ENCODE data around the gene PEX1.
"Not testable (repeated sequence)": the region's sequence is repeated elsewhere in the genome, so short reads cannot be mapped to it uniquely, and the experiment has no call there.

DNA sequence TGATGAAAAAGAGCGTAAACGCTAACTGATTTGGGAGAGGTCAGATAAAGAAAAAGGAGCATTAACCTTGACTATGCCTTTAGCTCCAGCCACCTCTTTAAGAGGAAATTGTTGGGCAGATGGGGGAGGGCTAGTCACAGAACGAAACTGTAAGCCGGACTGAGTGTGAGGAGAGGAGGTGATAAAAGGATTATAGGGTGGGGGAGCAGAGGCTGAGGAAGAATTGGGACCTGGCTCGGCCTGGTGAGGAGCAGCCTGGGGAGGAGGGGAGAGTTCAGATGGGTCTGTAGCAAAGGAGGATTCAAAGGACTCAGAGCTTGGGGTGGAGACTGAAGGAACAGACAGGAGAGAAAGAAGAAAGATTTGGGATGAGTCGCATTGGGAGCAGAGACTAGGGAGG, 44.7 kb downstream of the PEX1 start:
- not testable (repeated sequence) for TF ChIP-seq RCOR1 (IDR thresholded peaks at IDR 0.05; ENCODE audit: insufficient replicate concordance, low read length); BHLHE40 (IDR thresholded peaks at IDR 0.05; ENCODE audit: low read depth, low read length); POLR2A (IDR thresholded peaks at IDR 0.05; ENCODE audit: low read depth, low read length); CEBPB (IDR thresholded peaks at IDR 0.05; ENCODE audit: low read depth, low read length); RFX5 (IDR thresholded peaks at IDR 0.05; ENCODE audit: low read depth, low read length)
- TF ChIP-seq, protein P1, sequence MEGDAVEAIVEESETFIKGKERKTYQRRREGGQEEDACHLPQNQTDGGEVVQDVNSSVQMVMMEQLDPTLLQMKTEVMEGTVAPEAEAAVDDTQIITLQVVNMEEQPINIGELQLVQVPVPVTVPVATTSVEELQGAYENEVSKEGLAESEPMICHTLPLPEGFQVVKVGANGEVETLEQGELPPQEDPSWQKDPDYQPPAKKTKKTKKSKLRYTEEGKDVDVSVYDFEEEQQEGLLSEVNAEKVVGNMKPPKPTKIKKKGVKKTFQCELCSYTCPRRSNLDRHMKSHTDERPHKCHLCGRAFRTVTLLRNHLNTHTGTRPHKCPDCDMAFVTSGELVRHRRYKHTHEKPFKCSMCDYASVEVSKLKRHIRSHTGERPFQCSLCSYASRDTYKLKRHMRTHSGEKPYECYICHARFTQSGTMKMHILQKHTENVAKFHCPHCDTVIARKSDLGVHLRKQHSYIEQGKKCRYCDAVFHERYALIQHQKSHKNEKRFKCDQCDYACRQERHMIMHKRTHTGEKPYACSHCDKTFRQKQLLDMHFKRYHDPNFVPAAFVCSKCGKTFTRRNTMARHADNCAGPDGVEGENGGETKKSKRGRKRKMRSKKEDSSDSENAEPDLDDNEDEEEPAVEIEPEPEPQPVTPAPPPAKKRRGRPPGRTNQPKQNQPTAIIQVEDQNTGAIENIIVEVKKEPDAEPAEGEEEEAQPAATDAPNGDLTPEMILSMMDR (conservative IDR thresholded peaks at IDR 0.05; ENCODE audit: low read depth, low read length) = not testable (repeated sequence)
- TF ChIP-seq, protein P2, sequence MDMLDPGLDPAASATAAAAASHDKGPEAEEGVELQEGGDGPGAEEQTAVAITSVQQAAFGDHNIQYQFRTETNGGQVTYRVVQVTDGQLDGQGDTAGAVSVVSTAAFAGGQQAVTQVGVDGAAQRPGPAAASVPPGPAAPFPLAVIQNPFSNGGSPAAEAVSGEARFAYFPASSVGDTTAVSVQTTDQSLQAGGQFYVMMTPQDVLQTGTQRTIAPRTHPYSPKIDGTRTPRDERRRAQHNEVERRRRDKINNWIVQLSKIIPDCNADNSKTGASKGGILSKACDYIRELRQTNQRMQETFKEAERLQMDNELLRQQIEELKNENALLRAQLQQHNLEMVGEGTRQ (IDR thresholded peaks at IDR 0.05; ENCODE audit: low read depth, low read length) = not testable (repeated sequence)

Data from IMR-90 (cell line).